Trophoblast cell (in vitro differentiated cells and primary cell): Measurements from ENCODE around the gene PRSS36.
"Not testable (repeated sequence)": the region's sequence is repeated elsewhere in the genome, so short reads cannot be mapped to it uniquely, and the experiment has no call there.

Source experiments
- DNase-seq, 2 donors: peaks; one replicate each; pipeline ENCODE4 v3.0.0-alpha.2; 2016
- H2AFZ ChIP-seq: 2 replicates; pipeline ENCODE4 v1.6.1; 2013; ENCODE audit warnings: low read length, moderate library complexity, mild to moderate bottlenecking; ENCODE audit not compliant: insufficient read depth, poor library complexity
- H2AK5ac ChIP-seq: 2 replicates; pipeline ENCODE4 v1.6.1; 2013; ENCODE audit warnings: mild to moderate bottlenecking, low read length
- H2BK120ac ChIP-seq: 2 replicates; pipeline ENCODE4 v1.6.1; 2013; ENCODE audit warnings: low read length, mild to moderate bottlenecking, moderate library complexity; ENCODE audit not compliant: insufficient read depth, poor library complexity
- H2BK12ac ChIP-seq: 2 replicates; pipeline ENCODE4 v1.6.1; 2013; ENCODE audit warnings: mild to moderate bottlenecking, low read length, moderate library complexity
- H2BK5ac ChIP-seq: 2 replicates; pipeline ENCODE4 v1.6.1; 2013; ENCODE audit warnings: low read length, low read depth, moderate library complexity, mild to moderate bottlenecking; ENCODE audit not compliant: poor library complexity
- H3K14ac ChIP-seq: 2 replicates; pipeline ENCODE4 v1.6.1; 2013; ENCODE audit warnings: mild to moderate bottlenecking, low read length
- H3K18ac ChIP-seq: 2 replicates; pipeline ENCODE4 v1.6.1; 2013; ENCODE audit warnings: mild to moderate bottlenecking, low read length
- H3K23ac ChIP-seq: 2 replicates; pipeline ENCODE4 v1.6.1; 2013; ENCODE audit warnings: low read length
- H3K27ac ChIP-seq: 2 replicates; pipeline ENCODE4 v1.5.1; 2013; ENCODE audit warnings: low read depth, mild to moderate bottlenecking, inconsistent platforms, low read length, moderate library complexity
- H3K27me3 ChIP-seq: 2 replicates; pipeline ENCODE4 v1.6.1; 2013; ENCODE audit warnings: inconsistent platforms, mild to moderate bottlenecking, low read length, moderate library complexity; ENCODE audit not compliant: insufficient read depth
- H3K36me3 ChIP-seq, 2 experiments: 1 replicate in 1 of 2; 2 replicates in 1 of 2; pipeline ENCODE4 v1.6.1; 2013; ENCODE audit warnings: low read length in 2 of 2, mild to moderate bottlenecking in 2 of 2, moderate library complexity in 1 of 2; ENCODE audit not compliant: insufficient read depth in 2 of 2, control insufficient read depth in 1 of 2
- H3K4ac ChIP-seq: 2 replicates; pipeline ENCODE4 v1.6.1; 2013; ENCODE audit warnings: low read depth, mild to moderate bottlenecking, low read length, moderate library complexity
- H3K4me1 ChIP-seq, 2 experiments: 1 replicate in 1 of 2; 2 replicates in 1 of 2; pipeline ENCODE4 v1.6.1; 2013; ENCODE audit warnings: low read length in 2 of 2, mild to moderate bottlenecking in 2 of 2, moderate library complexity in 1 of 2; ENCODE audit not compliant: insufficient read depth in 2 of 2, control insufficient read depth in 1 of 2
- H3K4me2 ChIP-seq: 2 replicates; pipeline ENCODE4 v1.6.1; 2013; ENCODE audit warnings: inconsistent platforms, mild to moderate bottlenecking, low read length, moderate library complexity
- H3K4me3 ChIP-seq: 2 replicates; pipeline ENCODE4 v1.5.1; 2013; ENCODE audit warnings: mild to moderate bottlenecking, low read depth, low read length, inconsistent platforms
- H3K79me1 ChIP-seq: one replicate; pipeline ENCODE4 v1.6.1; 2013; ENCODE audit warnings: low read length
- H3K79me2 ChIP-seq: 2 replicates; pipeline ENCODE4 v1.6.1; 2013; ENCODE audit warnings: low read length, mild to moderate bottlenecking; ENCODE audit not compliant: control insufficient read depth, insufficient read depth, poor library complexity
- H3K9ac ChIP-seq: 2 replicates; pipeline ENCODE4 v1.6.1; 2013; ENCODE audit warnings: mild to moderate bottlenecking, low read length
- H3K9me3 ChIP-seq: 2 replicates; pipeline ENCODE4 v1.6.1; 2013; ENCODE audit warnings: low read depth, mild to moderate bottlenecking, control low read depth, inconsistent platforms, low read length; ENCODE audit not compliant: insufficient read depth
- H4K12ac ChIP-seq: 2 replicates; pipeline ENCODE4 v1.6.1; 2013; ENCODE audit warnings: low read depth, mild to moderate bottlenecking, low read length, moderate library complexity
- H4K8ac ChIP-seq: 2 replicates; pipeline ENCODE4 v1.6.1; 2013; ENCODE audit warnings: low read depth, mild to moderate bottlenecking, low read length, moderate library complexity
- H4K91ac ChIP-seq: one replicate; pipeline ENCODE4 v1.6.1; 2013; ENCODE audit warnings: low read depth, mild to moderate bottlenecking, low read length, moderate library complexity
- WGBS: extraction: QIAGEN DNeasy Blood & Tissue Kit; methylation state at CpG from one replicate; pipeline ENCODE4 v1.1.7; 2013; ENCODE audit warnings: missing lambda C conversion rate; ENCODE audit not compliant: insufficient read length, insufficient coverage; ENCODE audit errors: extremely low coverage; 5-methylcytosine and 5-hydroxymethylcytosine counted together

The PRSS36 gene

GRCh38 chr16:31147574-31147973 is 2.3 kb downstream of the PRSS36 start:
- peaks cover 2% of the 10 kb centered on the region for H3K79me2 ChIP-seq
- peaks cover 3% of the 10 kb centered on the region for H3K79me1 ChIP-seq
- H3K14ac ChIP-seq = no peak overlapping the region
- no peak overlapping the region for H3K4me2 ChIP-seq
- no peak overlapping the region for H4K91ac ChIP-seq
- no peak overlapping the region for H2BK12ac ChIP-seq
- WGBS = no CpG with 5 or more reads among the region's 3 CpGs
- no peak overlapping the region for H2AK5ac ChIP-seq
- H3K18ac ChIP-seq = no peak overlapping the region
- H4K12ac ChIP-seq = no peak overlapping the region
- H3K27ac ChIP-seq = no peak overlapping the region
- no peak for DNase-seq
- H4K8ac ChIP-seq = no peak overlapping the region
- H2AFZ ChIP-seq = no peak overlapping the region
- H3K4me3 ChIP-seq = no peak overlapping the region
- no peak overlapping the region for H3K4ac ChIP-seq
- H3K4me1 ChIP-seq = peaks cover 4 to 10% of the 10 kb centered on the region in 2 experiments
- H3K9ac ChIP-seq = no peak overlapping the region
- no peak overlapping the region for H2BK5ac ChIP-seq
- H3K9me3 ChIP-seq = peaks cover 2% of the 10 kb centered on the region
- H3K23ac ChIP-seq = no peak overlapping the region
- no peak overlapping the region for H2BK120ac ChIP-seq
- H3K36me3 ChIP-seq = no peaks in the 10 kb centered on the region
- H3K27me3 ChIP-seq = no peaks in the 10 kb centered on the region

- Histone ChIP-seq H2BK120ac (no peak overlapping the region), H3K9me3 (peaks cover 2% of the 10 kb centered on the region), H3K14ac (no peak overlapping the region), H3K4me2 (no peak overlapping the region), H3K27ac (no peak overlapping the region), H4K8ac (no peak overlapping the region), H4K91ac (no peak overlapping the region), H2BK5ac (no peak overlapping the region), H3K27me3 (no peaks in the 10 kb centered on the region), H3K4me1 (peaks cover 10 to 17% of the 10 kb centered on the region in 2 experiments), H3K79me1 (peaks cover 11% of the 10 kb centered on the region), H2AFZ (no peak overlapping the region), H4K12ac (no peak overlapping the region), H3K36me3 (no peaks in the 10 kb centered on the region), H2AK5ac (no peak overlapping the region), H3K4me3 (no peak overlapping the region), H2BK12ac (no peak overlapping the region), H3K4ac (no peak overlapping the region), H3K23ac (no peak overlapping the region), H3K9ac (no peak overlapping the region), H3K79me2 (peaks cover 3% of the 10 kb centered on the region), H3K18ac (no peak overlapping the region)
- DNase-seq = no peak
- WGBS = no CpG with 5 or more reads among the region's 12 CpGs
These were observed 4.4 kb downstream of the PRSS36 start for GRCh38 chr16:31145398-31145990.

- not testable (repeated sequence) for H2BK5ac ChIP-seq, H2AFZ ChIP-seq, H3K14ac ChIP-seq, DNase-seq, H3K18ac ChIP-seq, H2BK120ac ChIP-seq, H2AK5ac ChIP-seq, H2BK12ac ChIP-seq, H4K8ac ChIP-seq, H4K12ac ChIP-seq, H3K23ac ChIP-seq, H3K9ac ChIP-seq, H3K27ac ChIP-seq, H4K91ac ChIP-seq, H3K36me3 ChIP-seq, H3K4me3 ChIP-seq, H3K4ac ChIP-seq, H3K79me2 ChIP-seq, H3K9me3 ChIP-seq, H3K27me3 ChIP-seq, H3K4me2 ChIP-seq
- Histone ChIP-seq H3K79me1 (peaks cover 11% of the 10 kb centered on the region), H3K4me1 (peaks cover 12 to 17% of the 10 kb centered on the region in 2 experiments)
- WGBS = no CpG with 5 or more reads among the region's 7 CpGs
These were observed 5.4 kb downstream of the PRSS36 start for GRCh38 chr16:31144418-31144817.

- no peak overlapping the region for H3K9ac ChIP-seq
- H3K36me3 ChIP-seq = no peaks in the 10 kb centered on the region
- H4K8ac ChIP-seq = no peak overlapping the region
- H3K14ac ChIP-seq = no peak overlapping the region
- H3K4me1 ChIP-seq = peaks cover 19 to 24% of the 10 kb centered on the region in 2 experiments
- no peak for DNase-seq
- no peak overlapping the region for H2AK5ac ChIP-seq
- H3K4ac ChIP-seq = no peak overlapping the region
- no peak overlapping the region for H3K23ac ChIP-seq
- H2BK120ac ChIP-seq = no peak overlapping the region
- H3K4me3 ChIP-seq = no peak overlapping the region
- H2AFZ ChIP-seq = no peak overlapping the region
- no peak overlapping the region for H2BK12ac ChIP-seq
- H3K4me2 ChIP-seq = no peak overlapping the region
- H2BK5ac ChIP-seq = no peak overlapping the region
- H3K27ac ChIP-seq = no peak overlapping the region
- H3K79me1 ChIP-seq = peaks cover 17% of the 10 kb centered on the region
- peaks cover 3% of the 10 kb centered on the region for H3K79me2 ChIP-seq
- no CpG with 5 or more reads among the region's 8 CpGs for WGBS
- peaks cover 2% of the 10 kb centered on the region for H3K9me3 ChIP-seq
- H3K27me3 ChIP-seq = no peaks in the 10 kb centered on the region
- H4K91ac ChIP-seq = no peak overlapping the region
- H3K18ac ChIP-seq = no peak overlapping the region
- H4K12ac ChIP-seq = no peak overlapping the region
These were observed 6.1 kb downstream of the PRSS36 start for GRCh38 chr16:31143694-31144148.
